ENCODE results near the gene MINDY4. TPM values are rescaled to one million over a fixed set of nuclear protein-coding genes. Genes with fewer than 3 reads are reported as not detected.

MINDY4 gene
- total and polyA plus RNA-seq, 2 of the 8 experiments (the other 6 are each of a cell fraction or from before 2014, with no cell fraction given), result 1.3 to 3.6 TPM

GRCh38 chr7:30736291-30736690, 34.9 kb upstream of the MINDY4 start:
- no peak for FAIRE-seq
- no peaks in the 10 kb centered on the region for H3K79me2 ChIP-seq (ENCODE audit: control insufficient read depth in 1 of 2, insufficient read depth in 2 of 2, low read length in 2 of 2)
- H3K4me3 ChIP-seq (ENCODE audit: extremely low read depth in 1 of 4, insufficient read depth in 2 of 4, low read depth in 3 of 4, low read length in 4 of 4), result no peak overlapping the region
- no peak for TF ChIP-seq CBX8 (IDR thresholded peaks at IDR 0.05; ENCODE audit: borderline replicate concordance, low read depth, low read length)
- TF ChIP-seq MAFK (IDR thresholded peaks at IDR 0.05; ENCODE audit: low read depth, low read length), result no peak
- no peak for TF ChIP-seq EP300 (IDR thresholded peaks at IDR 0.05; ENCODE audit: borderline replicate concordance in 1 of 2, low read depth in 2 of 2, low read length in 2 of 2)
- no peak for TF ChIP-seq CTCF (IDR thresholded peaks at IDR 0.05; ENCODE audit: control extremely low read depth in 1 of 3, insufficient read depth in 1 of 3, low read depth in 1 of 3, low read length in 3 of 3)
- no peak for TF ChIP-seq RXRA (IDR thresholded peaks at IDR 0.05; ENCODE audit: insufficient read depth, low read depth, low read length)
- TF ChIP-seq TCF12 (IDR thresholded peaks at IDR 0.05; ENCODE audit: low read depth, low read length), result no peak
- H4K8ac ChIP-seq (ENCODE audit: extremely low read depth, insufficient read depth, low read length), result no peak overlapping the region
- no peak overlapping the region for H2BK15ac ChIP-seq (ENCODE audit: low read length)
- H3K4ac ChIP-seq (replicated peaks; ENCODE audit: insufficient read length, low read depth, low read length), result no peak overlapping the region
- H3K23me2 ChIP-seq (ENCODE audit: low read depth, low read length), result no peaks in the 10 kb centered on the region
- H2BK120ac ChIP-seq (replicated peaks; ENCODE audit: low read depth, low read length), result no peak overlapping the region
- 84% methylated on average over 4 of the region's 4 CpGs; no CpG with 5 or more reads in 1 of the 2 experiments for WGBS, 2 experiments (ENCODE audit: extremely low coverage in 1 of 2, insufficient coverage in 1 of 2, insufficient read length in 1 of 2, insufficient replicate concordance in 2 of 2, low coverage in 1 of 2, low lambda C conversion rate in 2 of 2, missing lambda C conversion rate in 1 of 2)
- H3K4me1 ChIP-seq (replicated peaks in 1 of 4; ENCODE audit: control insufficient read depth in 3 of 4, insufficient read depth in 4 of 4, low read length in 3 of 4), result peaks cover 0 to 7% (median 0%) of the 10 kb centered on the region in 4 experiments; a peak in 2 of 7 replicates
- no peak overlapping the region for H3K4me2 ChIP-seq (ENCODE audit: insufficient read depth in 1 of 2, low read depth in 2 of 2, low read length in 2 of 2)
- no peak overlapping the region for H2AFZ ChIP-seq (ENCODE audit: low read length)
- no peaks in the 10 kb centered on the region for H3K27me3 ChIP-seq (replicated peaks in 1 of 4; ENCODE audit: control insufficient read depth in 3 of 4, extremely low read depth in 1 of 4, insufficient read depth in 3 of 4, low read length in 3 of 4)
- H3K9me3 ChIP-seq (ENCODE audit: insufficient read depth in 2 of 2, low read depth in 1 of 2, low read length in 1 of 2), result no peaks in the 10 kb centered on the region
- no peak overlapping the region for H3K9ac ChIP-seq (replicated peaks in 1 of 4; ENCODE audit: extremely low read depth in 1 of 4, low read depth in 3 of 4, low read length in 3 of 4)
- H4K20me1 ChIP-seq (replicated peaks in 1 of 2; ENCODE audit: control insufficient read depth in 1 of 2, insufficient read depth in 2 of 2, low read length in 2 of 2), result no peaks in the 10 kb centered on the region
- no peak overlapping the region for H3K14ac ChIP-seq (ENCODE audit: insufficient read length)
- no peak overlapping the region for H3K56ac ChIP-seq (replicated peaks; ENCODE audit: insufficient read length, low read depth, low read length)
- DNase-seq (ENCODE audit: low read depth in 1 of 2, low spot score in 2 of 2), result no peak
- ChIA-PET POLR2A (ENCODE audit: partially characterized antibody) (interaction anchor here (1.4 kb wide), 1 partner anchor 10 kb away, joined by 3 read pairs; no protein-coding TSS in a partner anchor), CTCF (ENCODE audit: partially characterized antibody) (interaction anchor here (0.7 to 9.5 kb wide), 7 partner anchors 9 to 102 kb away, joined by 3 to 162 read pairs (median 4); partner anchors contain the start of gene CRHR2)
- H3K36me3 ChIP-seq (ENCODE audit: control insufficient read depth in 2 of 4, insufficient read depth in 4 of 4, low read length in 3 of 4), result no peaks in the 10 kb centered on the region
- no peak overlapping the region for H4K5ac ChIP-seq (ENCODE audit: insufficient read length, low read depth, low read length)
- H2BK20ac ChIP-seq (ENCODE audit: low read length), result no peak overlapping the region
- no peak overlapping the region for H3K23ac ChIP-seq (ENCODE audit: insufficient read length)
- H3K27ac ChIP-seq (ENCODE audit: low read depth, low read length), result no peak overlapping the region
- H2AK5ac ChIP-seq (ENCODE audit: low read depth, low read length), result no peak overlapping the region
- H2BK12ac ChIP-seq (ENCODE audit: low read depth, low read length), result no peak overlapping the region
- H4K91ac ChIP-seq (replicated peaks; ENCODE audit: insufficient read length, low read length), result no peak overlapping the region
- no peak overlapping the region for H2BK5ac ChIP-seq (ENCODE audit: low read depth, low read length)
- no peak overlapping the region for H3K18ac ChIP-seq (ENCODE audit: extremely low read depth, low read length)
- no peaks in the 10 kb centered on the region for H3K79me1 ChIP-seq (ENCODE audit: low read depth, low read length)

Data from H1 (cell line).